IPS-NIHi7 (cell line): ENCODE measurements around the gene CX3CR1.
"Not testable (repeated sequence)": the region's sequence is repeated elsewhere in the genome, so short reads cannot be mapped to it uniquely, and the experiment has no call there.

Experiments
- DNase-seq: peaks from one replicate; pipeline ENCODE4 v3.0.0; 2012; ENCODE audit warnings: mixed read lengths; ENCODE audit errors: extremely low spot score

CX3CR1 gene, protein sequence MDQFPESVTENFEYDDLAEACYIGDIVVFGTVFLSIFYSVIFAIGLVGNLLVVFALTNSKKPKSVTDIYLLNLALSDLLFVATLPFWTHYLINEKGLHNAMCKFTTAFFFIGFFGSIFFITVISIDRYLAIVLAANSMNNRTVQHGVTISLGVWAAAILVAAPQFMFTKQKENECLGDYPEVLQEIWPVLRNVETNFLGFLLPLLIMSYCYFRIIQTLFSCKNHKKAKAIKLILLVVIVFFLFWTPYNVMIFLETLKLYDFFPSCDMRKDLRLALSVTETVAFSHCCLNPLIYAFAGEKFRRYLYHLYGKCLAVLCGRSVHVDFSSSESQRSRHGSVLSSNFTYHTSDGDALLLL

DNA sequence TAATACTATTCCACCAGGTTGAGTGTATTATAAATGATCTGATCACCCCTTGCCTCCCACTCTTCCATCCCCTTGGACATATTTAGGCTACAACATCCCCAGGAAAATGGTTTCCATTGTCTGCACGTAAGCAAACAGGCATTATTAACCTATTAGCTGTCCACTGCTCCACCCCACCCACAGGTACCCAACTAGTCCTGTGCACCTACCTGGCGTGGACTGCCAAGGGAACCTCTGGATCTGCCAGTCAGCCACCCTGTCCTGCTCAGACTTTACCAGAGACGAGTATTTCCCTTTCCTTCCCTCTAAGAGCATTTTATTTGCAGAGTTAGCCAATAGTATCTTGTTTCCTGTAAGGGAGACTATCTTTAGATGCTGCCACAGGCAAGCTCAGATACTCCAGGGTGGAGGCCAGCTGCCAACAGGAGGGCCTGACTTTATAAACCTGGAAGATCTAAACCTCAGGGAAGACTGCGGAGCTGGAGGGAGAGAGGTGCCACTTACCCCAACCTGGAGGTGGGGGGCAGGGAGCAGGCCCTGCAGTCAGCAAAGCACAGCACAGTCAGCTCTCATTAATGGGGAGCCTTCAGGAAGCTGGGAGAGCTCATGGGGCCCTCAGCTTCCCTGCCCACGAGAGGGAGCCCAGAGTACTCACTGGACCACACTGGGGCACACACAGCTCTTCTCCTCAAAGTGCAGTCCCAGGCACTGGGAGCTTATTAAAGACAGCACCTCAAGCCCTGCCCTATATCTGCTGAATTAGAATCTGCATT lies at the start of gene CX3CR1:
Gene CX3CR1, minus strand, starts transcription at position 292 of the 773 bp plus-strand sequence. CDS start 13,527 bp downstream, outside the sequence.
- DNase-seq = no peak

DNA sequence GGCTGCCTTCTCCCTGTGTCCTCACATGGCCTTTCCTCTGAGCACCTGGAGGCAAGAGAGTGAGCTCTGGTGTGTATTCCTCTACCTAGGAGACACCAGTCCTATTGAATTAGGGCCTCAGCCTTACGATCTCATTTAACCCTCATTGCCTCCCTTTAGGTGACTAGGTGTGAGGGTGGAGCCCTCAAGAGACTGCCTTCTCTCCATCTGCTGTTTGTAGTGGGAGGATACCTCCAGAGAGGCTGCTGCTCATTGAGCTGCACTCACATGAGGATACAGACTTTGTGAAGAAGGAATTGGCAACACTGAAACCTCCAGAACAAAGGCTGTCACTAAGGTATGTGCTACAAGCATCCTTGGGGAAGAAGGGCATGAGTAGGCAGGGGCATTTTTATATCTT lies 49.7 kb upstream of the CX3CR1 start, which contains the start of gene CCR8:
Gene CCR8, plus strand, starts transcription at position 217 of the 400 bp plus-strand sequence. CDS start 2,623 bp downstream, outside the sequence.
- no peak for DNase-seq

DNA sequence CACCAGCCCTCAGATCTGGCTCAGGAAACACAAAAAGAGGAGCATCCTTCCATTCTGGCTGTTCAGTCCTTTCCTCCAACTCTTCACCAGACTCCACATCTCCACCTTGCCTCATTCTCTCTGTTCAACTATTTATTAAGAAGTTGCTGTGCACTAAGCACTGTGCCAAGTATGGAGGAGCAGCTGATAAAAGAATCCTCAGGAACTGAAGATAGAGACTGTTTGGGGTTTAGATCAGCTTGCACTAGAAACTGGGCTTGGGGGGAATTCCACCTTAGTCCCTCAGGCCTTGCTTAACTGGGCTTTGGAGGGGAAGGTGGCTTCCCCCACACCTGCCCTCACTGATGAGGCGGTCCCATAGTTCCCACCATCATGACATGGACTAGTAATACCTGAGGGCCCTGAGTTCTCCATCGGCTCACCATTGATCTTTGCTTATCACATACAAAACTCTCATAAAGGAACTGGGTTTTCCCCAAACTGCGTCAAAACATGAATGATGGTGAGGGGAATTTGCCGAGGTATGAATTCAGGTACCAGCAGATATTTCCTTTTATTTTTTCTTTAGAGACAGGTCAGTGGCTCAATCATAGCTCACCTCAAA lies 48.0 kb upstream of the CX3CR1 start:
- DNase-seq = no peak

DNA sequence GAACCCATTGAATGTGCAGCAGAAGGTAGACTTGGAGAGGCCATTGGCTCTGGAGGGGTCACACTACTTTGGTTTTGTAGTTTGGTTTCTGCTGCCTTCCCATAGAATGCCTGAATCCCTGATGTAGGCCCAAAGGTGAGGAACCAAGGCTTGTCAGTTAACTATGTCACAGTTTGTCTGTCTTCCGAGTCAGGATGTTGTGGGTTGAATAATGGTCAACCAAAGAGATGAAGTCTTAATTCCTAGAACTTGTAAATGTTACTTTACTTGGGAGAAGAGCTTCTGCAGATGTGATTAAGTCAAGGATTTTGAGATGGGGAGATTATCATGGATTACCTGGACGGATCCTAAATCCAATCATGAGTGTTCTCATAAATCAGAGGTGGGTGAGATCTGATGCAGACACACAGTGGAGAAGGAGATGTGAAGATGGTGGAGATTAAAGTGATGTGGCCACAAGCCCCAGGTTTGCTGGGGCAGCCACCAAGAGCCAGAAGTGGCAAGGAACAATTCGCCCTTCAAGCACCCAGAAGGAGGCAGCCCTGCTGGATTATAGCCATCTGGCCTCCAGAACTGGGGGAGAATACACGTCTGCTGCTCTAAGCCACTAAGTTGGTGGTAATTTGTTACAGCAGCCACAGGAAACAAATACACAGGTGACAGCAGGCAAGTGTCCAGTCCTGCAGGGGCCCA lies 47.4 kb upstream of the CX3CR1 start:
- DNase-seq = no peak

DNA sequence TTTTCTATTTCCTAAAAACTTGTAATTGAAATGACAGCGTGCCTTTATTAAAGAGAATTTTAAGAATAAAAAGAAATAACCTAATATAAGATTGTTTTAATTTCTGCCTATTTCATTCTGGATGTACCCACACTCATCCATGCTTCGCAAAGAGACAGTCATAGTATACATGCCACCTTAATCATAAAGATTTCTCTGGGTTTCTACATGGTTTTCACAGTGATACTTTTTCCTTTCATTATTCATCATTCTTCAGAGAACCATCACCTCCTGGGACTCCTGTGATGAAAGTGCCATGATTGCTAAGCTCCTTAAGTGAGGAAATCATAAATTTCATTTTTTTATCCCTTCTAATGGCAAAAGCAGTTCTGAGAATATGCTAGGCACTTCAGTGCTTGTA lies 45.4 kb upstream of the CX3CR1 start:
- no peak for DNase-seq

DNA sequence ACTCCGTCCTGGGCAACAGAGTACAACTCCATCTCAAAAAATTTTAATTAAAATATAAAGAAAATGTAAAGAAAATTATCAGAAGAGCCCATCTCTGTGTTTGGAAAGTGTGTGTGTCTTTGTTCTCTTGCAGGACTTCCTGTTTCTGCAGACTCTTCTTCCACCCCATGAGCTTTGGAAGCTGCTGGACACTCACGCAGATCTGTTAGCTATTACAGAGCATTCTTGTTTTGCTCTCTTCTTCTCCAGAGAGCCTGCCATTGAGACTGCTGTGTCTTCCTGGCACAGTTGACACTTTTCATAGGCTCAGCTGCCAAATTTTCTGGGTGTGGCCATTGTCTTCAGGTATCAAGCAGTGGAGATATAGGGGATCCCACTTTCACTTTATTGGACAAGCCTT lies 43.7 kb upstream of the CX3CR1 start:
- DNase-seq = no peak

DNA sequence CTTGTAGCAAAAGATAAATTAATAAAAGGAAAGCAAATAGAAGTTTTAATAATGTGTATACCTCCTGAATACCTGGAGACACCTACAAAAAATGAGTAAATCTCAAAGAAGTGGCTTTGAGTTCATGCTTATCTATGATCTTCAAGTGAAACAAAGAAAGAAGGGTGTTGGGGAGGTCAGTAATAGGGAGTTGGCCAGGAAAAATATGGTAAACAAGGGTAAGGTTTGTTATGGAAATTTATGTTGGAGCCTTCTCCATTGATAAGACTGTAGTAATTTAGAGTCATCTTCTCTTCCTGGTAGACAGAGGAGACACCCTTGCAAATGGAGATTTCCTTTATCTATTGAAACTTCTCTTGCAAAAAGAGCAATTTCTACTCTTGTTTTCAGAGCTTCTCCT lies 43.1 kb upstream of the CX3CR1 start:
- no peak for DNase-seq

DNA sequence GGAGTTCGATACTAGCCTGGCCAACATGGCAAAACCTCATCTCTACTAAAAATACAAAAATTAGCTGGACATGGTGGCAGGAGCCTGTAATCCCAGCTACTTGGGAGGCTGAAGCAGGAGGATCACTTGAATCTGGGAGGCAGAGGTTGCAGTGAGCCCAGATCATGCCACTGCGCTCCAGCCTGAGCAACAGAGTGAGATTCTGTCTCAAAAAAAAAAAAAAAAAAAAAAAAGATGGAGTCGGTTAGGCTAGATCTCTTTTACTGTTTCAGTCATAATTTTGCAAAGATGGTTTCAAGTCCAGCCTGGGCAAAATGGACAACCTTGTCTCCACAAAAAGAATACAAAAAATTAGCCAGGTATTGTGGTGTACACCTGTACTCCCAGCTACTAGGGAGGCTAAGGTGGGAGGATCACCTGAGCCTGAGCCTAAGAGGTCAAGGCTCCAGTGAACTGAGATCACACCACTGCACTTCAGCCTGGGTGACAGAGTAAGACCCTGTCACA lies 42.4 kb upstream of the CX3CR1 start:
- DNase-seq = not testable (repeated sequence)

DNA sequence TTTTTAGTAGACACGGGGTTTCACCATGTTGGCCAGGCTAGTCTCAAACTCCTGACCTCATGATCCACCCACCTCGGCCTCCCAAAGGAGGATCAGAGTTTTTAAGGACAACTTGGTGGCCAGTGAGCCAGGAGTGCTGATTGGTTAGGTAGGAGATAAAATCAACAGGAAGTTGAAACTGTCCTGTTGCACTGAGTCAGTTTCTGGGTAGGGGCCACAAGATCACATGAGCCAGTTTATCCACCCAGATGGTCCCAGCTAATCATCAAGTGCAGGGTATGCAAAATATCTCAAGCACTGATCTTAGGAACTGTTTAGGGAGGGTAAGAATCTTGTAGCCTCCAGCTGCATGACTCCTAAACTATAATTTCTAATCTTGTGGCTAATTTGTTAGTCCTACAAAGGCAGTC lies 41.7 kb upstream of the CX3CR1 start:
- not testable (repeated sequence) for DNase-seq

DNA sequence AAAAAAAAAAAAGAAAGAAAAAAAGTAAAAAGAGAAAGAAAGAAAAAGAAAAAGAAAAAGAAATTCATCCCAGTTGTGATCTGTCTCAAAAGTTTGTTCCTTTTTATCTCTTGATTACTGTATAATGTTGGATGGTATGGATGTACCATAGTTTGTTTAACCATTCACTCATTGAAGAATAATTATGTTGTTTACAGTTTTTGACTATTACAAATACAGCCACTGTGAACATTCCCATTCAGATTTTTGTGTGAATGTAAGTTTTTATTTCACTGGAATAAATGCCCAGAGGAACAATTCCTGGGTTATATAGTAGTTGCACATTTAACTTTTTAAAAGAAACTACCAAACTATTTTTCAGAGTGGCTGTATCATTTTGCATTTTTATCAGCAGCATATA lies 39.4 kb upstream of the CX3CR1 start:
- no peak for DNase-seq

DNA sequence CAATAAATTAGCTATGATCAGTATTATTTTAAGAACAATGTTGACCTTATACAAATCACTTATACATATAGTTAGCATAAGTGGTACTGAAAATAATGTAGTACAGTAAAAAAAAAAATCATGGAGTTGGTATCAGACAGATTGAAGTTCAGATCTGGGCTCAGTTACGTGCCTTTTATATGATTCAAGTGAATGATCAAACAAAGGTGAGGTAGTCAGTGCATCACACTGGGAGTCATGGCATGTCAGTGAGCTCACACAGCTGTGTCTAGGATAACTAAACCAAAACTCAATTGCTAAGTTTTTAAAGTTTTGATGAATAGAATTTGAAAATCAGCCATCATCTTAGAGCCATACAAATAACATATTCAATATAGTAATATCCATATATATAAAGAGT lies 38.5 kb upstream of the CX3CR1 start:
- no peak for DNase-seq

DNA sequence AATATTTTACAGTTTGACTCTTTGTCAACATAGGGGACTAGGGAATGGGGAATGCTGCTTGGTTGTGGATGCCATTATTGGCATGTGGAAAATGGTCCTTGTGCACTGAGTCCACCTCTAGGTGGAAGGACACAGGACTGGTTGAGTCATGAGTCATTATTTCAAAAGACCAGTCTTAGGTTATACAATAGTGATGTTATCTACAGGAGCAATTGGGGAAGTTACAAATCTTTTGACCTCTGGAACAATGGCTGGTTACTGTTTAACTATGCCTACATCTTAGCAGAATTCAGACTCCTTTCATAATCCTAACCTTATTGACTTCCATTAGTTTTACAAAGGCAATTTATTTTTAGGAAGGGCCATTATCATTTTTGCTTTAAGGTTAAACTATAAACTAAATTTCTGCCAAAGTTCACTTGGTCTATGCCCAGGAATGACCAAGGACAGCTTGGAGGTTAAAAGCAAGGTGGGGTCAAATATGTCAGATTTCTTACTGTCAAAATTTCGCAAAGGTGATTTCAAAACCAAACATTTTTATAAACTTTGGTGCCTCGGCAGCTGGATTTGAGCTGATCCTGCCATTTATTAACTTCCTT lies 37.8 kb upstream of the CX3CR1 start:
- DNase-seq = no peak

DNA sequence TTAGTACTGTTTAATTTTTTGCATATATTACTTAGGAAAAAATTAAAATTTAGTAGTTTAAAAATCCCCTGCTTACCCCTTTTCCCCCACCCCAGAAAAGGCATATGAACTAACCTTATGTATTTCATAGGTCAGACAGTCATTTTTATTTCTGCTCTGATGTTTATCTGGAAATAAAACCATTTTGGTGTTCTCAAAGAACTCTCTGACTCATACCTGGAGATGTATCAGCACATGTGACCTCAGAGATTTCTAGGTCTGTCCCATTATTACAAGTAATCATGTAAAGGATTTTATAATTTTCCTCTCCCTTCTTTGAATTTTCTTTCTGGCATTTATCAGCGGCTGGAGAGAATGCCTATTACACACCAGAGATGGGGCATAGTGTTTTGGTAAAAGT lies 35.6 kb upstream of the CX3CR1 start:
- DNase-seq = no peak

DNA sequence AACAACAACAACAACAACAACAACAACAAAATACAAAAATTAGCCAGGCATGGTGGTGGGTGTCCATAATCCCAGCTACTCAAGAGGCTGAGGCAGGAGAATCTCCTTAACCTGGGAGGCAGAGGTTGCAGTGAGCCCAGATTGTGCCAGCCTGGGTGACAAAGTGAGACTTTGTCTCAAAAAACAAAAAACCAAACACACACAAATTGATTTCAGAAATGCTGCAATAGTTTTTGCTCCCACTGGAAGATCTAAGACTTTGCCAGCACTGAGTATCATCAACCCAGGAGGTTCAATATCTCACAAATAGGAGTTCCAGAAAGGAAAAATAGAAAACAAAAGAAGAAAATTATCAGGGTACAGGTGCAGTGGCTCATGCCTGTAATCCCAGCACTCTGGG lies 33.5 kb upstream of the CX3CR1 start:
- no peak for DNase-seq

DNA sequence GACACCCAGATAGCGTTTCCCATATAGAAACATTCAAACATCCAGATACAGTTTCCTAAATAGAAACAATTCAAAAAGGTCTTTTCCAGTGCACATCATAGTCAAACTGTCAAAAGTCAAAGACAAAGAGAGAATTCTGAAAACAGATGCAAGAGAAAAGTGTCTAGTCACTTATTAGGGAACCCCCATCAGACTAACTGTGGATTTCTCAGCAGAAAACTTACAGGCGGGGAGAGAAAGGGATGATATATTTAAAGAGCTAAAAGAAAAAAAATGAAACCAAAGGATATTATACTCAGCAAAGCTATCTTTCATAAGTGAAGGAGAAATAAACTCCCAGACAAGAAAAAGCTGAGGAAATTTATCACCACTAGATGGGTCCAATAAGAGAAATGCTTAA lies 22.3 kb upstream of the CX3CR1 start:
- DNase-seq = no peak

DNA sequence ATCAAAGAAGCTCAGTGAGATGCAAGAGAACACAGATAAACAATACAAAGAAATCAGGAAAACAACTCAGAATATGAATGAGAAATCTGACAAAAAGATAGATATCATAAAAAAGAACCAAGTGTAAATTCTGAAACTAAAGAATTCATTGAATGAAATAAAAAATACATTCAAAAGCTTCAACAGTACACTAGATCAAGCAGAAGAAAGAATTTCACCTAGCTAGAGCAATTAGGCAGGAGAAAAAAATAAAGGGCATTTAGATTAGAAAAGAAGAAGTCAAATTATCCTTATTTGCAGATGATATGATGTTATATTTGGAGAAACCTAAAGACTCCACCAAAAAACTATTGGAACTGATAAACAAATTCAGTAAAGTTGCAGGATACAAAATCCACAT lies 19.4 kb upstream of the CX3CR1 start:
- no peak for DNase-seq

DNA sequence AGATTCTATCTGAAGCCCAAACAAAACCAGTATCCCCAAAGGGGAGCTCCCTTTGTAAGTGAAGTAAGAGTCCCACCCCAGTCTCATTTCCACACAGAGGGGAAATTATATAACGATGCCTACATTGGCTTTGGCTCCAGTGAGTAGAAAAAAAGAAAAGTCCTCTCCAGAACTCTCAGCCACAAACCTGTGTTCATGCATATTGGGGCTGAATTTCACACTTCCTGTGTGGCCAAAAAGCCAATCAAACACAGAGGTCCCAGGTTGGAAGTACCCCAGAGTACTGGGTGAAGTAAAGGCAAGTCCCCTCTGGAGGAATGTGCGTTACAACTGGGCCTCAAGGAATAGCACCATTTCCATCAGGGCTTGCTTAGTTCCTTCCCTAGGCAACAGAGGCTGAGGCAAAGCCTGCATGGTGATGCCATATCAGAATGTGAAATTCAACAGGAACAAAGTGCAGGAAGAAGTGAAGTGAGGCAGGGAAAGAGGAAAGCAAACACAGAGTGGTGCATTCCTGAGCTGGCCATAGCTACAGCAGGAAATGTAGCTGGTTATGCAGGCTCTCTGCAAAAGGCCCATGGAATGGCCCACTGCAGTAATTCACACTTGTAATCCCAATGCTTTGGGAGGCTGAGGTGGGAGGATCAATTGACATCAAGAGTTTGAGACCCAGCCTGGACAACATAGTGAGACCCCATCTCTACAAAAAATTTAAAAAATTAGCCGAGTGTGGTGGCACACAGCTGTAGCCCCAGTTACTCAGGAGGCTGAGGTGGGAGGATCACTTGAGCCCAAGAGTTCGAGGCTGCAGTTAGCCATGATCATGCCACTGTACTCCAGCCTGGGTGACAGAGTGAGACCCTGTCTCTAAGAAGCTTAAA lies 16.6 kb upstream of the CX3CR1 start:
- DNase-seq = no peak

DNA sequence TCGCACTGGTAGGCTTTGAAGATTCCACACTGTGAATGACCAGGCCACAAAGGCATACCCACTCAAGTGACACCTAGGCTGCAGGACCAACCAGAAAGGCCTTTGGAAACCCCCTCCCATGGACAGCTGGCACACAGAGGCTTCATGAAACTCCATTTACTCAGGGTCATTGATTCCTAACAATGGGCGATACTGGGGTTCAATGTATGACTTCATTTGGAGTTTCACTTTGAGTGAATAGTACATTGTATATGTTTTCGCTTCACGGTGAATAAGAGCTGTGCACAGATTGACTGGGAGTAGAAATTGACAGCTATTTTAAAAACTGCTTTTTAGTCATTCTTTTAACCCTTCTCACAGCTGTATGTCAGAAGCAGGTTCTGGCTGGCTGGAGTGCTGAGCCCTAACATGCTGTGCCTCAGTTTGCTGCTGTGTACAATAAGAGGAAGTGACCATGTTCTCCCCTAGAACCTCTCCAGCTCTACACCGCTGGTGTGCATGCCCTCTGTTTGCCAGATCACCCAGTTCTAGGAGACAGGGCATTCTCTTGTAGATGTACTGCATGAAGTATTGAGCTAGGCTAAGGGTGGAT lies 15.4 kb upstream of the CX3CR1 start:
- no peak for DNase-seq

DNA sequence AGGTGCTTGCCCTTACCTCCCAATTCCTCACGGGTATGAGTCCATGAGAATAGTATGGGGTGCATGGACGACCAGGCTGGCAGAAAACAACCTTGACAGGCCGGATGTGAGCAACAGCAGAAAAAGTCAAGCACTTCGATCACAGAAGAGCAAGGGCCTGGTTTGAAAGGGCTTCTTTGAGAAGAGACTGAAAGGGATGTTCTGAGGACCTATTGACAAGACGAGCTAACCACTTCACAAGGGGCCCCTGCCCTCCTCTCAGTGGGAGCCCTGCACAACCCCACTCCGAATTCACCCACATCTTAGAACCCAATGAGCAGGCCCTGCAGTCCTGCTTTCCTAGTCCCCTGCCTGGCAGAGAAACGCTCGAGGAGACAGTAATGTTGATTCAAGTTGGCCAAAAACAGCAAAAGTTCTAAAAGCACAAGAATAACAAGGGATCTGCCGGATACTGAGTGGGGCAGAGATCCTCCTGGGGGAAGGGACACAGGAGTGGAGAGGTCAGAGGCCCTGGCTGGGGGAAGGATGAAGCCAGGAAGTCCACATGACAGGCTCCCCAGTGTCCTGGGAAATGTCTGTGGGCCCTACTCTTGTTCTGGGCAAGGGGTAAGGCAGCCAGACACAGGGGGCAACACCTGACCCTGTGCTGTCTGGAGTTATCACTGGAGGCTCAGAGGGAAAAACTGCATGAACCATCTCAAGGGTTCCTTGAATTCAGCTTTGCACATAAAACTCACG lies 14.8 kb upstream of the CX3CR1 start:
- DNase-seq = no peak
